OCI-LY1 (cell line): ENCODE results near the gene PDAP1.
A peak's percentile ranks its signal among the peaks of the same experiment; 100 is the strongest.

ENCODE experiments used
- H2AFZ ChIP-seq: fragments of 200-600 bp; sonication (generic), shearing (Covaris generic); 2 replicates; pipeline ENCODE4 v1.6.0; 2014; ENCODE audit warnings: antibody characterized with exemption, mild to moderate bottlenecking, low read length
- H3F3A ChIP-seq: fragments of 200-600 bp; sonication (generic), shearing (Covaris generic); 2 replicates; pipeline ENCODE4 v1.6.0; 2014; ENCODE audit warnings: mild to moderate bottlenecking, antibody characterized with exemption, low read length, moderate library complexity; ENCODE audit not compliant: insufficient read depth
- H3K27ac ChIP-seq: fragments of 200-600 bp; sonication (generic); 2 replicates; pipeline ENCODE4 v1.5.1; 2014; ENCODE audit warnings: low read length, mixed run types, mild to moderate bottlenecking, low read depth; ENCODE audit not compliant: poor library complexity, severe bottlenecking
- H3K27me3 ChIP-seq: fragments of 200-600 bp; sonication (generic); 2 replicates; pipeline ENCODE4 v1.6.0; 2014; ENCODE audit warnings: antibody characterized with exemption, mild to moderate bottlenecking, low read length, moderate library complexity; ENCODE audit not compliant: insufficient read depth
- H3K36me3 ChIP-seq: fragments of 200-600 bp; sonication (generic); 2 replicates; pipeline ENCODE4 v1.6.1; 2014; ENCODE audit warnings: mild to moderate bottlenecking, antibody characterized with exemption, low read length, moderate library complexity, mixed read lengths; ENCODE audit not compliant: insufficient read depth
- H3K4me1 ChIP-seq: fragments of 200-600 bp; sonication (generic); 2 replicates; pipeline ENCODE4 v1.5.1; 2014; ENCODE audit warnings: mild to moderate bottlenecking, low read length, moderate library complexity; ENCODE audit not compliant: insufficient read depth, severe bottlenecking
- H3K4me2 ChIP-seq: fragments of 200-600 bp; sonication (generic), shearing (Covaris generic); 2 replicates; pipeline ENCODE4 v1.6.1; 2014; ENCODE audit warnings: low read length
- H3K4me3 ChIP-seq: fragments of 200-600 bp; sonication (generic); 2 replicates; pipeline ENCODE4 v1.5.1; 2014; ENCODE audit warnings: low read length, low read depth, mild to moderate bottlenecking, mixed read lengths; ENCODE audit not compliant: poor library complexity, severe bottlenecking
- H3K79me2 ChIP-seq: fragments of 200-600 bp; shearing (Covaris generic); 2 replicates; pipeline ENCODE4 v1.6.1; 2016; ENCODE audit warnings: mixed run types, low read length, mixed read lengths; ENCODE audit not compliant: insufficient read depth
- H3K9ac ChIP-seq: fragments of 200-600 bp; sonication (generic), shearing (Covaris generic); 2 replicates; pipeline ENCODE4 v1.6.1; 2014; ENCODE audit warnings: mild to moderate bottlenecking, low read length, mixed read lengths
- H3K9me2 ChIP-seq: fragments of 200-600 bp; sonication (generic), shearing (Covaris generic); 2 replicates; pipeline ENCODE4 v1.6.1; 2014; ENCODE audit warnings: low read depth, mild to moderate bottlenecking, low read length, mixed read lengths
- H3K9me3 ChIP-seq: fragments of 200-600 bp; shearing (Covaris generic); 2 replicates; pipeline ENCODE4 v1.6.1; 2014; ENCODE audit warnings: low read length, mixed read lengths
- H4K20me1 ChIP-seq: fragments of 200-600 bp; sonication (generic), shearing (Covaris generic); 2 replicates; pipeline ENCODE4 v1.6.0; 2016; ENCODE audit warnings: mild to moderate bottlenecking, low read length; ENCODE audit not compliant: insufficient read depth
- CTCF ChIP-seq: fragments of 200-600 bp; sonication (generic), shearing (Covaris generic); IDR thresholded peaks from 2 replicates; pipeline ENCODE4 v1.5.1; 2017; ENCODE audit warnings: mild to moderate bottlenecking, antibody characterized with exemption, low read length, moderate library complexity, mixed read lengths
- EZH2 ChIP-seq: fragments of 200-600 bp; sonication (generic), shearing (Covaris generic); IDR thresholded peaks from 2 replicates; pipeline ENCODE4 v1.8.0; 2017; ENCODE audit warnings: borderline replicate concordance, mixed run types, mild to moderate bottlenecking, antibody characterized with exemption, low read length, moderate library complexity, mixed read lengths

The PDAP1 gene

GRCh38 chr7:99383791-99384370 is 24.5 kb downstream of the PDAP1 start:
- Histone ChIP-seq H2AFZ (no peak overlapping the region), H3K4me2 (no peak overlapping the region), H3K79me2 (peaks cover 12% of the 10 kb centered on the region; the same call in 1 of the 2 replicates), H3K9me3 (no peaks in the 10 kb centered on the region), H3K9ac (no peak overlapping the region), H4K20me1 (no peaks in the 10 kb centered on the region), H3K4me3 (no peak overlapping the region), H3K4me1 (peaks cover 41% of the 10 kb centered on the region), H3F3A (peaks cover 19% of the 10 kb centered on the region), H3K9me2 (no peaks in the 10 kb centered on the region), H3K27me3 (no peaks in the 10 kb centered on the region), H3K27ac (peak overlapping the region; percentile 45), H3K36me3 (peaks cover 58% of the 10 kb centered on the region)
- TF ChIP-seq EZH2 (no peak), CTCF (no peak)

DNA sequence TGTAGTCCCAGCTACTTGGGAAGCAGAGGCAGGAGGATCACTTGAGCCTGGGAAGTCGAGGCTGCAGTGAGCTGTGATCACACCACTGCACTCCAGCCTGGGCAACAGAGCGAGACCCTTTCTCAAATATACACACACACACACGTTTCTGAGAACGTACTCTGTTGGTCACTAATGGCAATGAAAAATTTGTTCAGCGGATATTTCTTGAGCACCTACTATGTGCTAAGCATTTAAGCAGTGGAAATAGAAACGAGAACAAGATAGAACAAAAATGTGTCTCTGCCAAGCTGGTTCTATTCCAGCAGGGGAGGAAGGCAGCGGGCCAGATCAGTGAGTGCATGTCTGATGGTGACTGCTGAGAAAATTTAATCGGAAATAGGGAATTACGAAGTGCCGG is 25.2 kb downstream of the PDAP1 start:
- Histone ChIP-seq H3K79me2 (peaks cover 12% of the 10 kb centered on the region; the same call in 1 of the 2 replicates), H3K9me3 (no peaks in the 10 kb centered on the region), H3K4me3 (no peak overlapping the region), H2AFZ (no peak overlapping the region), H3K4me1 (peaks cover 42% of the 10 kb centered on the region), H3K36me3 (peaks cover 58% of the 10 kb centered on the region), H3F3A (peaks cover 19% of the 10 kb centered on the region), H3K27me3 (no peaks in the 10 kb centered on the region), H3K27ac (peak overlapping the region; percentile 45), H4K20me1 (no peaks in the 10 kb centered on the region), H3K4me2 (no peak overlapping the region), H3K9me2 (no peaks in the 10 kb centered on the region), H3K9ac (no peak overlapping the region)
- TF ChIP-seq EZH2 (no peak), CTCF (no peak)

GRCh38 chr7:99381664-99382075 is 26.7 kb downstream of the PDAP1 start:
- Histone ChIP-seq H3K9me3 (no peaks in the 10 kb centered on the region), H4K20me1 (no peaks in the 10 kb centered on the region), H3K79me2 (peaks cover 12% of the 10 kb centered on the region; the same call in 1 of the 2 replicates), H3K4me1 (peaks cover 46% of the 10 kb centered on the region), H3F3A (peaks cover 19% of the 10 kb centered on the region), H2AFZ (no peak overlapping the region), H3K4me3 (peak overlapping the region; percentile 48), H3K27ac (peak overlapping the region; percentile 96), H3K27me3 (no peaks in the 10 kb centered on the region), H3K4me2 (peak overlapping the region; percentile 69), H3K36me3 (peaks cover 58% of the 10 kb centered on the region), H3K9ac (peak overlapping the region; percentile 74), H3K9me2 (no peaks in the 10 kb centered on the region)
- TF ChIP-seq CTCF (no peak), EZH2 (no peak)
